AG04449 (cell line): ENCODE results near the gene MAFF.

Source experiments
- CTCF ChIA-PET: fragments of 350-600 bp; formaldehyde crosslinking; extraction: SDS; loops from one replicate; lab custom pipeline; 2021; ENCODE audit warnings: antibody characterized with exemption; lab: Yijun Ruan, JAX
- POLR2A ChIA-PET: fragments of 400-600, 350-600 bp; formaldehyde crosslinking; extraction: SDS; loops from one replicate; lab custom pipeline; 2020; ENCODE audit warnings: antibody characterized with exemption, inconsistent platforms; lab: Yijun Ruan, JAX
- DNase-seq: peaks from one replicate; pipeline ENCODE4 v3.0.0-alpha.2; 2010; ENCODE audit warnings: low read depth, low spot score
- H3K4me3 ChIP-seq: 2 replicates; pipeline ENCODE4 v1.5.1; 2011; ENCODE audit warnings: low read depth, mild to moderate bottlenecking, control low read depth, low read length
- TF ChIP-seq, protein P1 (sequence below): IDR thresholded peaks from one replicate; pipeline ENCODE4 v1.5.1; 2011; ENCODE audit warnings: mild to moderate bottlenecking, moderate library complexity, low read length, control low read depth, inconsistent platforms; ENCODE audit not compliant: insufficient read depth; ENCODE audit errors: missing control alignments

MAFF gene

DNA sequence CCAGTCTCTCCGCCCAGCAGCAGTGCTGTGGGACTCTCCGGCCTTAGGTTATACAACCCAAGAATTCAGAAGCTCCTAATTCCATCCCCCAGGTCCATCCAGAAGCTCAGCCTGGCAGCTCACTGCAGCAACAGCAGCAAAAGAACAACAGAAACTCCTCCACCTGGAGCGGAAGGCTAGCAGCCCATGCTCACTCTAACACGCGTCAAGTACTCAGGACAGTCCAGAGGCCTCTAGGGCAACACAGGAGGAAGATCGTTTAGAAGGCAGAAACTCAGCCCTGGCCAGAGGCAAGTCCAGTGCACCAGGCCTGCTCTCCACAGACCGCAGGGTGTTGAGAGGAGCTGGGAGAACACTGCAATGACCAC, 37.3 kb upstream of the MAFF start:
- H3K4me3 ChIP-seq: no peak overlapping the region
- POLR2A ChIA-PET: no interaction called here
- DNase-seq: no peak
- CTCF ChIA-PET: interaction anchor here (0.5 to 2.3 kb wide), 2 partner anchors 50 to 726 kb away, joined by 3 to 7 read pairs; no protein-coding TSS in a partner anchor
- TF ChIP-seq, protein P1, sequence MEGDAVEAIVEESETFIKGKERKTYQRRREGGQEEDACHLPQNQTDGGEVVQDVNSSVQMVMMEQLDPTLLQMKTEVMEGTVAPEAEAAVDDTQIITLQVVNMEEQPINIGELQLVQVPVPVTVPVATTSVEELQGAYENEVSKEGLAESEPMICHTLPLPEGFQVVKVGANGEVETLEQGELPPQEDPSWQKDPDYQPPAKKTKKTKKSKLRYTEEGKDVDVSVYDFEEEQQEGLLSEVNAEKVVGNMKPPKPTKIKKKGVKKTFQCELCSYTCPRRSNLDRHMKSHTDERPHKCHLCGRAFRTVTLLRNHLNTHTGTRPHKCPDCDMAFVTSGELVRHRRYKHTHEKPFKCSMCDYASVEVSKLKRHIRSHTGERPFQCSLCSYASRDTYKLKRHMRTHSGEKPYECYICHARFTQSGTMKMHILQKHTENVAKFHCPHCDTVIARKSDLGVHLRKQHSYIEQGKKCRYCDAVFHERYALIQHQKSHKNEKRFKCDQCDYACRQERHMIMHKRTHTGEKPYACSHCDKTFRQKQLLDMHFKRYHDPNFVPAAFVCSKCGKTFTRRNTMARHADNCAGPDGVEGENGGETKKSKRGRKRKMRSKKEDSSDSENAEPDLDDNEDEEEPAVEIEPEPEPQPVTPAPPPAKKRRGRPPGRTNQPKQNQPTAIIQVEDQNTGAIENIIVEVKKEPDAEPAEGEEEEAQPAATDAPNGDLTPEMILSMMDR: no peak

DNA sequence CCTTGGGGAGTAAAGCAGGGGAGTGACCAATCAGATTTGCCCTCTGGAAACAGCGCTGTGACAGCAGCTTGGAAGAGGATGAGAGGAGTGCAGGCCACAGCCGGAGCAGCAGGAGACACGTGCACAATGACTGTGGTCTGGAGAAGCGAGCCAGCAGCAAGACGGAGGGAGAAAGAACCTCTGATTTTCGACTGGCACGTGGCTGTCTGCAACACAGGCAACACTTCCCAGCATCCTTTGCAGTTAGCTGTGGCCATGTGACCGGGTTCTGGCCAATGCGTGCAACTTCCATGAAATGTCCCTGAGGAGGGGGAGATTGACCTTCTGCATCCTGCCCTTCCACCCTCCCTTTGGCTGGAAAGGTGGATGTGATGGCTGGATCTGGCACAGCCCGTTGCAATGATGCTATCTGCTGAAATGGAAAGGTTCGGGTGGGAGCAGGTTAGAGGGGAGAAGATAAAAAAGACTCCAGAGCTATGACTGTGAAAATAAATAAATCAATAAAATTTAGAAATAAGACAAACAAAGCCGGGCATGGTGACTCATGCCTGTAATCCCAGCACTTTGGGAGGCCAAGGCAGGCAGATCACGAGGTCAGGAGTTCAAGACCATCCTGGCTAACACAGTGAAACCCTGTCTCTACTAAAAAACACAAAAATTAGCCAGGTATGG, 35.7 kb upstream of the MAFF start:
- DNase-seq: no peak
- CTCF ChIA-PET: interaction anchor here (2.3 kb wide), 1 partner anchor 52 kb away, joined by 7 read pairs; no protein-coding TSS in a partner anchor
- POLR2A ChIA-PET: no interaction called here
- H3K4me3 ChIP-seq: no peak overlapping the region
- TF ChIP-seq, protein P1: no peak

DNA sequence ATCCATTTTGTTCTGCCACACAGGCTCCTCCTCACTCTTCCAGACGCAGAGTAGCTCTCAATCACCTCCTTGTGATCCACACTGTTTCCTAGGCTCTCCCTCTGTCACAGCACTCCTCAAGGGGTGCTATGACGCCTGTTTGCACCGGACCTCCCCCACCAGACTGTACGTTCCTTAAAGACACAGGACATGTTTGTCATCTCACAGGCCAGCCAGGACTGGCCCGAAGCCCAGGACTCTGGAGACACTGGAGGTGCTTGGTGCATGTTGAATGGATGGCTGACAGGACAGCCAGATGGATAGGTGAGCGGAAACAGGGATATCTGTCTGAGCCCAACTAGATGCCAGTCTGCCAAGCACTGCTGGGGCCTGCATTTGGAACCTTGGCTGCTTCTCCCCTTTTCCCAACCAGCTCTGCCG, 33.8 kb upstream of the MAFF start:
- CTCF ChIA-PET: interaction anchor here (1.4 kb wide), 1 partner anchor 53 kb away, joined by 6 read pairs; no protein-coding TSS in a partner anchor
- no peak for DNase-seq
- POLR2A ChIA-PET: interaction anchor here (0.5 kb wide), 1 partner anchor 23 kb away, joined by 5 read pairs; no protein-coding TSS in a partner anchor
- H3K4me3 ChIP-seq: no peak overlapping the region
- TF ChIP-seq, protein P1: no peak

DNA sequence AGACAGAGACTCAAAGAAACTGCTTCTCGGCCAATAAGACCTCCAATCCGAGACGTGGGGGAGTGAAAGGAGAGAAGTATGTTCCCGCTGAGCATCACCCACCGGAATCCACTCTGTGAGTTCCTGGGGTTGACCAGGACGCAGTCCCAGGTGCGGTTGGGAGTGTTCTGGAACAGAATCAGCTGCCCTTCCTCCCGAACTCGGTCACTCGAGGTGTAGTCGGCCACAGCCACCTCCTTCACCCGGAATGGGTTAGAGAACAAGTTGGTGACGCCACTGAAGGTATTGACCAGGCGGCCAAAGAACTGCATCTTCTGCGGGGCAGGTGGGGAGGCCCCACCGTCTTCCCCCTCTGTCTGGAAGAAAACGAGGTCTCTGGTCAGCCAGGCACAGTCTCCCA, 32.7 kb upstream of the MAFF start:
- POLR2A ChIA-PET: no interaction called here
- DNase-seq: no peak
- CTCF ChIA-PET: no interaction called here
- TF ChIP-seq, protein P1: no peak
- H3K4me3 ChIP-seq: no peak overlapping the region

DNA sequence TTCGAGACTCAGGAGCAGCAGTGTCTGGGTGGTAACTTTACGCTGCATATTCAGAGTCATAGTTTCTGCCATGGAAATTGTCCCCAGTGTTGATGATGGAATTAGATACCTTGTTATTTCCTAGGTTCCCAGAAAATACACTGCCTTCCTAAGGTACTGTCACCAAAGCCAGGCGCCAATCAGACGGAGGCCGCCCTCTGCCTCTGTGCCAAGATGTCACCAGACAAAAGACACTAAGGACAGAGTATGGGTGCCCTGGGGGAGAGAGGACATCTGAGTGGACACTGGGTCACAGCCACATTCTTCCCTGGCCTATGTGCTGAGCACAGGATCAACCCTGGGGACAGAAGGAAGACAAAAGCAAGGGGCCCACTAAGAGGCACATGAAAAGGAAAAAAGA, 31.3 kb upstream of the MAFF start:
- POLR2A ChIA-PET: no interaction called here
- CTCF ChIA-PET: no interaction called here

More for the DNA sequence above, 31.3 kb upstream of the MAFF start:
- DNase-seq: no peak
- TF ChIP-seq, protein P1: no peak
- no peak overlapping the region for H3K4me3 ChIP-seq
